Testis (tissue), 2 donors: ENCODE results near the gene KAT5.

ENCODE experiments used
- CTCF ChIP-seq, 3 experiments: fragments of 450-650 bp in 2 of 3; fragments of 200-600 bp in 1 of 3; sonication (generic) in 1 of 3; IDR thresholded peaks; one replicate each; pipeline ENCODE4 v1.5.1; 2016 to 2019; ENCODE audit warnings: antibody characterized with exemption in 3 of 3, mild to moderate bottlenecking in 2 of 3, moderate library complexity in 1 of 3
- POLR2A ChIP-seq: fragments of 450-650 bp; IDR thresholded peaks from one replicate; pipeline ENCODE4 v1.6.1; 2017; ENCODE audit warnings: antibody characterized with exemption, mild to moderate bottlenecking, moderate library complexity

DNA sequence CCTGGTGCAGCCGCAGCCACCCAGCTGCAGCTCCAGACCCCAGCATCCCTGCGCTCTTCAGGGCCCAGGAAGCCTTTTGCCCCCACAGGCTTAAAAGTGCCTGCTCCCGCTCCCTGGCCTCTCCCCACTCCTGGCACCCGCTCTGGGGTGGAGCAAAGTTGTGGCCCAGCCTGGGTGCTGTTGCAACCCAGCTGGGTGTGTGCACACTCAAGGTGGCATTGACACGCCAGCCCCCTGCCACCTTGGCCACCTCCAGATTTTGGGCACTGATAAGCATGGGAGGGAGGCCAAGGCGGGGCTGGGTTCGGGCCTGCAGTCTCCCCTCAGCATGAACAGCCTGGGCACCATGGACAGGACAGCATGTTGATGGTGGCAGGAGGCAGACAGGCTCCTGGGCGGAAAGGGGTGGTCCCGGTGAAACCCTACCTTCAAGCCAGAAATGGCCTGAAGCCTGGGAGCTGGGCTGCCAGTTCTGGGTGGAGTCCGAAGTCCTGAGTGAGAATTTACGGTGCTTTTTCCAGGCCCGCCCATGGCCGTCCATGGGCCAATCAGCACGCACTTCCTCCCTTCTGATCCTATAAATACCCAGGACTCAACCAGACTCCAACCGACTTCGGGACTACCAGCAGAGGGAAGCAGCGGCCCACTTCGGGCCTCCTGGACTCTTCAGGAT is 32.1 kb downstream of the KAT5 start:
- no peak for TF ChIP-seq CTCF (IDR thresholded peaks at IDR 0.05)
- no peak for TF ChIP-seq POLR2A
